Measurements from ENCODE around the gene VPS37C.

DNA sequence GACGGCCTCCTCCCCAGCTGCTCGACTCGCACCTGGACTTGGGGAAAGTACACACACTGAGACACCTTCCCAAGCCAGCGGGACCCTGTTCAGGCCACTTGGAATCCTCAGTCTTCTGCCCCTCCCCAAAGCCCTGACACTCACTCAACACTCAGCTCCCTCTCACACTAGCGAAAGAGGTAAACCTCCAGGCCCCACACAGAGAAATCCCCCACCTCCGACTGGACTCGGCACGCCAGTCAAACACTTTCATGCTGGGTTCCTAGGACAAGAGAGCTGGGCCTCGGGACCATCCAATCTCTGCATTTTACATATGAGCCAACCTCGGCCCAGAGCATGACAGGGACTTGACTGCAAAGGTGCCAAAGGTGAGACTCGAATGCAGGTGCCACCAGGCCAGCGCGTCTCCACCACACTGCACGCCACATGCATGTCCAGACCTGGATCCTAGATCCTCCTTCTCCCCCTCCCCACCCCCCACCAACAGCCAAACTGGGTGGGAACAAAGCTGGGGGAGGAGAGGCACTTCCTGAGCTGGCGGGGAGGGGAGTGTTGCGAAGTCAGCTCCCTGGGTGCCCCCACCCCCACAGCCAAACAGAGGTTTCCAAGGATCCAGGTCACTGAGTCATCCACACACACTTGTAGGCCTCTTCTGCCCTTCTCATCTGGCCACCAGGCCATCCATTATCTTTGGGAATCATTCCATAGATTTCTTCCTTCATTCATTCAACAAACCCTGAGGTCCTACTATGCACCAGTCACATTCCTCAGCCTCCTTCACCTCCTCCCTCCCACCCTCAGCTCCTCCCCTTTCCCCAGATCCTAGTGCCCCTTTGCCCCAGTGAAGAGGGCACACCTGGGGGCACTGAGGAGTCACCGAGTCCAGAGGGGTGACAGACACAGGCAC lies 69.6 kb downstream of the VPS37C start:
- TF ChIP-seq POLR2A (IDR thresholded peaks at IDR 0.05; ENCODE audit: borderline replicate concordance, extremely low read depth, insufficient read depth, insufficient read length) (no peak), CTCF (IDR thresholded peaks at IDR 0.05 in 2 of 3, conservative IDR thresholded peaks at IDR 0.05 in 1 of 3; ENCODE audit: borderline replicate concordance in 1 of 3, insufficient read depth in 1 of 3, low read depth in 2 of 3, low read length in 2 of 3) (no peak), SP1 (IDR thresholded peaks at IDR 0.05; ENCODE audit: low read depth) (no peak), MAX (IDR thresholded peaks at IDR 0.05) (no peak), POLR2AphosphoS5 (IDR thresholded peaks at IDR 0.05; ENCODE audit: low read depth, low read length) (no peak), EZH2phosphoT487 (IDR thresholded peaks at IDR 0.05; ENCODE audit: borderline replicate concordance) (no peak), CBX3 (IDR thresholded peaks at IDR 0.05; ENCODE audit: low read depth) (no peak), EZH2 (IDR thresholded peaks at IDR 0.05) (no peak), RAD21 (IDR thresholded peaks at IDR 0.05; ENCODE audit: low read depth) (no peak), SRF (IDR thresholded peaks at IDR 0.05; ENCODE audit: low read depth) (no peak)
- TF ChIP-seq, protein P1, sequence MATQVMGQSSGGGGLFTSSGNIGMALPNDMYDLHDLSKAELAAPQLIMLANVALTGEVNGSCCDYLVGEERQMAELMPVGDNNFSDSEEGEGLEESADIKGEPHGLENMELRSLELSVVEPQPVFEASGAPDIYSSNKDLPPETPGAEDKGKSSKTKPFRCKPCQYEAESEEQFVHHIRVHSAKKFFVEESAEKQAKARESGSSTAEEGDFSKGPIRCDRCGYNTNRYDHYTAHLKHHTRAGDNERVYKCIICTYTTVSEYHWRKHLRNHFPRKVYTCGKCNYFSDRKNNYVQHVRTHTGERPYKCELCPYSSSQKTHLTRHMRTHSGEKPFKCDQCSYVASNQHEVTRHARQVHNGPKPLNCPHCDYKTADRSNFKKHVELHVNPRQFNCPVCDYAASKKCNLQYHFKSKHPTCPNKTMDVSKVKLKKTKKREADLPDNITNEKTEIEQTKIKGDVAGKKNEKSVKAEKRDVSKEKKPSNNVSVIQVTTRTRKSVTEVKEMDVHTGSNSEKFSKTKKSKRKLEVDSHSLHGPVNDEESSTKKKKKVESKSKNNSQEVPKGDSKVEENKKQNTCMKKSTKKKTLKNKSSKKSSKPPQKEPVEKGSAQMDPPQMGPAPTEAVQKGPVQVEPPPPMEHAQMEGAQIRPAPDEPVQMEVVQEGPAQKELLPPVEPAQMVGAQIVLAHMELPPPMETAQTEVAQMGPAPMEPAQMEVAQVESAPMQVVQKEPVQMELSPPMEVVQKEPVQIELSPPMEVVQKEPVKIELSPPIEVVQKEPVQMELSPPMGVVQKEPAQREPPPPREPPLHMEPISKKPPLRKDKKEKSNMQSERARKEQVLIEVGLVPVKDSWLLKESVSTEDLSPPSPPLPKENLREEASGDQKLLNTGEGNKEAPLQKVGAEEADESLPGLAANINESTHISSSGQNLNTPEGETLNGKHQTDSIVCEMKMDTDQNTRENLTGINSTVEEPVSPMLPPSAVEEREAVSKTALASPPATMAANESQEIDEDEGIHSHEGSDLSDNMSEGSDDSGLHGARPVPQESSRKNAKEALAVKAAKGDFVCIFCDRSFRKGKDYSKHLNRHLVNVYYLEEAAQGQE (IDR thresholded peaks at IDR 0.05; ENCODE audit: low read depth) = no peak

Data from HCT116 (cell line).